LNCaP clone FGC (cell line): ENCODE data around the gene MAPK8.
A peak's percentile ranks its signal among the peaks of the same experiment; 100 is the strongest.

ENCODE experiments used
- DNase-seq: peaks from one replicate; pipeline ENCODE4 v3.0.0-alpha.2; 2011; ENCODE audit warnings: low read depth
- H3K4me3 ChIP-seq: 2 replicates; pipeline ENCODE4 v1.5.1; 2011; ENCODE audit warnings: mild to moderate bottlenecking, low read depth, low read length, control low read depth
- CTCF ChIP-seq: IDR thresholded peaks from 2 replicates; pipeline ENCODE4 v1.5.1; 2012; ENCODE audit warnings: mild to moderate bottlenecking; ENCODE audit not compliant: control insufficient read depth, insufficient read depth; ENCODE audit errors: extremely low read depth

MAPK8 gene

GRCh38 chr10:48306265-48306869 lies at the start of gene MAPK8:
TSS of gene MAPK8 (plus strand) at chr10:48306677. CDS start at chr10:48401661, 94,984 bp downstream.
- no peak for TF ChIP-seq CTCF
- peak within 1 kb of the TSS; percentile 63 for H3K4me3 ChIP-seq
- DNase-seq: peak; percentile 80

GRCh38 chr10:48257407-48257961 lies 49.0 kb upstream of the MAPK8 start:
- H3K4me3 ChIP-seq: no peak overlapping the region
- no peak for TF ChIP-seq CTCF
- no peak for DNase-seq

GRCh38 chr10:48258105-48258504 lies 48.4 kb upstream of the MAPK8 start:
- TF ChIP-seq CTCF: no peak
- DNase-seq: no peak
- no peak overlapping the region for H3K4me3 ChIP-seq

- DNase-seq: no peak
- no peak overlapping the region for H3K4me3 ChIP-seq
- TF ChIP-seq CTCF: no peak
These were observed 39.9 kb upstream of the MAPK8 start for GRCh38 chr10:48266528-48266927.

- no peak overlapping the region for H3K4me3 ChIP-seq
- no peak for DNase-seq
- TF ChIP-seq CTCF: no peak
These were observed 35.3 kb upstream of the MAPK8 start for GRCh38 chr10:48271047-48271730.

- H3K4me3 ChIP-seq: no peak overlapping the region
- DNase-seq: no peak
- no peak for TF ChIP-seq CTCF
These were observed 33.8 kb upstream of the MAPK8 start for GRCh38 chr10:48272682-48273081.
